MM.1S (cell line): ENCODE data around the gene MLLT10.

Experiments used
- DNase-seq: peaks from one replicate; pipeline ENCODE4 v3.0.0-alpha.2; 2015
- H2AFZ ChIP-seq: fragments of 300-600 bp; sonication (generic); 2 replicates; pipeline ENCODE4 v1.6.0; 2016; ENCODE audit warnings: antibody characterized with exemption, low read length
- H3F3A ChIP-seq: fragments of 300-600 bp; sonication (generic); 2 replicates; pipeline ENCODE4 v1.6.1; 2016; ENCODE audit warnings: mild to moderate bottlenecking, antibody characterized with exemption, low read length, moderate library complexity, mixed read lengths; ENCODE audit not compliant: insufficient read depth
- H3K27ac ChIP-seq: fragments of 300-600 bp; sonication (generic); 2 replicates; pipeline ENCODE4 v1.5.1; 2016; ENCODE audit warnings: mild to moderate bottlenecking, low read length
- H3K27me3 ChIP-seq: fragments of 300-600 bp; sonication (generic); replicated peaks from 2 replicates; pipeline ENCODE4 v1.6.0; 2016; ENCODE audit warnings: low read length; ENCODE audit not compliant: insufficient read depth
- H3K36me3 ChIP-seq: fragments of 300-600 bp; sonication (generic); replicated peaks from 2 replicates; pipeline ENCODE4 v1.6.1; 2016; ENCODE audit warnings: mild to moderate bottlenecking, low read length, mixed read lengths; ENCODE audit not compliant: insufficient read depth
- H3K4me1 ChIP-seq: fragments of 300-600 bp; sonication (generic); 2 replicates; pipeline ENCODE4 v1.6.1; 2016; ENCODE audit warnings: low read length, mixed read lengths
- H3K4me2 ChIP-seq: fragments of 300-600 bp; sonication (generic); 2 replicates; pipeline ENCODE4 v1.6.0; 2016; ENCODE audit warnings: low read depth, low read length
- H3K4me3 ChIP-seq: fragments of 300-600 bp; sonication (generic); 2 replicates; pipeline ENCODE4 v1.5.1; 2016; ENCODE audit warnings: low read length, mixed read lengths
- H3K79me2 ChIP-seq: fragments of 300-600 bp; sonication (generic); 2 replicates; pipeline ENCODE4 v1.6.1; 2016; ENCODE audit warnings: mixed run types, low read length, mixed read lengths
- H3K9ac ChIP-seq: fragments of 300-600 bp; sonication (generic); 2 replicates; pipeline ENCODE4 v1.6.1; 2016; ENCODE audit warnings: low read length, mixed read lengths
- H3K9me2 ChIP-seq: fragments of 300-600 bp; sonication (generic); replicated peaks from 2 replicates; pipeline ENCODE4 v1.6.1; 2016; ENCODE audit warnings: mild to moderate bottlenecking, low read length, mixed read lengths; ENCODE audit not compliant: insufficient read depth
- H3K9me3 ChIP-seq: fragments of 300-600 bp; sonication (generic); replicated peaks from 2 replicates; pipeline ENCODE4 v1.6.1; 2016; ENCODE audit warnings: mild to moderate bottlenecking, low read length, mixed read lengths; ENCODE audit not compliant: insufficient read depth
- H4K20me1 ChIP-seq: fragments of 300-600 bp; sonication (generic); 2 replicates; pipeline ENCODE4 v1.6.1; 2016; ENCODE audit warnings: mild to moderate bottlenecking, low read length, moderate library complexity, mixed read lengths; ENCODE audit not compliant: insufficient read depth
- CTCF ChIP-seq: fragments of 300-600 bp; sonication (generic); IDR thresholded peaks from 2 replicates; pipeline ENCODE4 v1.5.1; 2016; ENCODE audit warnings: antibody characterized with exemption, low read length, mixed read lengths
- EZH2 ChIP-seq: fragments of 300-600 bp; sonication (generic); optimal IDR thresholded peaks from 2 replicates; pipeline ENCODE3; 2017; ENCODE audit warnings: low read depth, mild to moderate bottlenecking, antibody characterized with exemption, low read length, mixed read lengths
- EZH2phosphoT487 ChIP-seq: fragments of 300-600 bp; sonication (generic); IDR thresholded peaks from 2 replicates; pipeline ENCODE4 v1.6.1; 2018; ENCODE audit warnings: antibody characterized with exemption, low read length

Gene MLLT10

GRCh38 chr10:21497177-21497807 lies 36.7 kb upstream of the MLLT10 start:
- H3K9me3 ChIP-seq, result no peaks in the 10 kb centered on the region
- no peaks in the 10 kb centered on the region for H3K36me3 ChIP-seq
- H3K27me3 ChIP-seq, result peaks cover 47% of the 10 kb centered on the region
- peak overlapping the region; percentile 100 for H3K4me2 ChIP-seq
- H4K20me1 ChIP-seq, result no peaks in the 10 kb centered on the region
- H3K27ac ChIP-seq, result no peak overlapping the region
- TF ChIP-seq EZH2phosphoT487 (no peak), EZH2 (no peak), CTCF (no peak)
- peak overlapping the region; percentile 84 for H3K4me3 ChIP-seq
- peaks cover 3% of the 10 kb centered on the region; the same call in 1 of the 2 replicates for H3F3A ChIP-seq
- H3K4me1 ChIP-seq, result no peaks in the 10 kb centered on the region
- no peaks in the 10 kb centered on the region for H3K79me2 ChIP-seq
- peak; percentile 30 for DNase-seq
- peak overlapping the region; percentile 99 for H2AFZ ChIP-seq
- H3K9ac ChIP-seq, result no peak overlapping the region; the same call in 1 of the 2 replicates
- no peaks in the 10 kb centered on the region for H3K9me2 ChIP-seq

- peaks cover 3% of the 10 kb centered on the region; the same call in 1 of the 2 replicates for H3F3A ChIP-seq
- no peak overlapping the region for H3K27ac ChIP-seq
- H4K20me1 ChIP-seq, result no peaks in the 10 kb centered on the region
- H3K9ac ChIP-seq, result no peak overlapping the region
- H3K27me3 ChIP-seq, result peaks cover 47% of the 10 kb centered on the region
- no peak overlapping the region for H3K4me3 ChIP-seq
- no peak for DNase-seq
- no peak overlapping the region for H3K4me2 ChIP-seq
- no peaks in the 10 kb centered on the region for H3K9me2 ChIP-seq
- H2AFZ ChIP-seq, result no peak overlapping the region
- H3K9me3 ChIP-seq, result no peaks in the 10 kb centered on the region
- no peaks in the 10 kb centered on the region for H3K36me3 ChIP-seq
- H3K79me2 ChIP-seq, result no peaks in the 10 kb centered on the region
- no peaks in the 10 kb centered on the region for H3K4me1 ChIP-seq
- TF ChIP-seq EZH2, result no peak
Measured at GRCh38 chr10:21498377-21498776, 35.7 kb upstream of the MLLT10 start.

- Histone ChIP-seq H3K27me3 (peaks cover 47% of the 10 kb centered on the region), H3K4me2 (no peak overlapping the region), H3K4me1 (no peaks in the 10 kb centered on the region), H3K36me3 (no peaks in the 10 kb centered on the region), H3K79me2 (no peaks in the 10 kb centered on the region), H3K27ac (no peak overlapping the region), H4K20me1 (no peaks in the 10 kb centered on the region), H2AFZ (no peak overlapping the region), H3K9me3 (no peaks in the 10 kb centered on the region), H3K9me2 (no peaks in the 10 kb centered on the region), H3F3A (peaks cover 3% of the 10 kb centered on the region; the same call in 1 of the 2 replicates), H3K4me3 (no peak overlapping the region), H3K9ac (no peak overlapping the region)
- DNase-seq, result no peak
- TF ChIP-seq EZH2, result no peak
- TF ChIP-seq CTCF, result no peak
- no peak for TF ChIP-seq EZH2phosphoT487
Measured at GRCh38 chr10:21498986-21499385, 35.0 kb upstream of the MLLT10 start.
